ENCODE data around the gene AADACL4. TPM values are rescaled to one million over a fixed set of nuclear protein-coding genes. Genes with fewer than 3 reads are reported as not detected.

AADACL4 gene
- total and polyA plus RNA-seq, 2 of the 8 experiments (the other 6 are each of a cell fraction or from before 2014, with no cell fraction given), result 0.08 TPM; not detected in 1

GRCh38 chr1:12621346-12622335, 22.2 kb upstream of the AADACL4 start:
- FAIRE-seq, result no peak
- H2BK120ac ChIP-seq (replicated peaks; ENCODE audit: low read depth, low read length), result no peak overlapping the region
- peak overlapping the region; percentile 89; the same call in 1 of the 2 replicates for H2BK15ac ChIP-seq (ENCODE audit: low read length)
- 92% methylated on average over 15 of the region's 15 CpGs; no CpG with 5 or more reads in 1 of the 2 experiments for WGBS, 2 experiments (ENCODE audit: extremely low coverage in 1 of 2, insufficient coverage in 1 of 2, insufficient read length in 1 of 2, insufficient replicate concordance in 2 of 2, low coverage in 1 of 2, low lambda C conversion rate in 2 of 2, missing lambda C conversion rate in 1 of 2)
- no peak overlapping the region for H3K14ac ChIP-seq (ENCODE audit: insufficient read length)
- no peak overlapping the region for H4K8ac ChIP-seq (ENCODE audit: extremely low read depth, insufficient read depth, low read length)
- no peaks in the 10 kb centered on the region for H3K36me3 ChIP-seq (ENCODE audit: control insufficient read depth in 2 of 4, insufficient read depth in 4 of 4, low read length in 3 of 4)
- H3K4me3 ChIP-seq (ENCODE audit: extremely low read depth in 1 of 4, insufficient read depth in 2 of 4, low read depth in 3 of 4, low read length in 4 of 4), result no peak overlapping the region
- H3K4me1 ChIP-seq (replicated peaks in 1 of 4; ENCODE audit: control insufficient read depth in 3 of 4, insufficient read depth in 4 of 4, low read length in 3 of 4), result peaks cover 3 to 21% (median 9%) of the 10 kb centered on the region in 4 experiments; a peak in 6 of 7 replicates
- H3K4ac ChIP-seq (replicated peaks; ENCODE audit: insufficient read length, low read depth, low read length), result peak overlapping the region; percentile 62
- H3K4me2 ChIP-seq (ENCODE audit: insufficient read depth in 1 of 2, low read depth in 2 of 2, low read length in 2 of 2), result no peak overlapping the region; a peak in 1 of 4 replicates
- H4K91ac ChIP-seq (replicated peaks; ENCODE audit: insufficient read length, low read length), result peak overlapping the region; percentile 23
- H3K27ac ChIP-seq (ENCODE audit: low read depth, low read length), result no peak overlapping the region
- peak overlapping the region; percentile 77; the same call in 1 of the 2 replicates for H2BK5ac ChIP-seq (ENCODE audit: low read depth, low read length)
- H2BK12ac ChIP-seq (ENCODE audit: low read depth, low read length), result peak overlapping the region; percentile 92; the same call in 1 of the 2 replicates
- H3K27me3 ChIP-seq (replicated peaks in 1 of 4; ENCODE audit: control insufficient read depth in 3 of 4, extremely low read depth in 1 of 4, insufficient read depth in 3 of 4, low read length in 3 of 4), result no peaks in the 10 kb centered on the region; a peak in 1 of 7 replicates
- POLR2A ChIA-PET (ENCODE audit: partially characterized antibody), result interaction anchor here (0.9 to 11.4 kb wide), 4 partner anchors 13 to 344 kb away, joined by 3 to 107 read pairs (median 4); no protein-coding TSS in a partner anchor
- H4K5ac ChIP-seq (ENCODE audit: insufficient read length, low read depth, low read length), result no peak overlapping the region
- no peaks in the 10 kb centered on the region; the same call in 1 of the 2 replicates for H3K79me1 ChIP-seq (ENCODE audit: low read depth, low read length)
- H4K20me1 ChIP-seq (replicated peaks in 1 of 2; ENCODE audit: control insufficient read depth in 1 of 2, insufficient read depth in 2 of 2, low read length in 2 of 2), result no peaks in the 10 kb centered on the region
- H3K9me3 ChIP-seq (ENCODE audit: insufficient read depth in 2 of 2, low read depth in 1 of 2, low read length in 1 of 2), result no peaks in the 10 kb centered on the region
- peak overlapping the region; percentile 66; the same call in 1 of the 2 replicates for H3K18ac ChIP-seq (ENCODE audit: extremely low read depth, low read length)
- peak overlapping the region; percentile 93 for H2AK5ac ChIP-seq (ENCODE audit: low read depth, low read length)
- no peak for DNase-seq (ENCODE audit: low read depth in 1 of 2, low spot score in 2 of 2)
- H2BK20ac ChIP-seq (ENCODE audit: low read length), result 0 out of 2 replicates have a peak overlapping the region, but pooled peaks have one; percentile 55
- H3K79me2 ChIP-seq (ENCODE audit: control insufficient read depth in 1 of 2, insufficient read depth in 2 of 2, low read length in 2 of 2), result no peaks in the 10 kb centered on the region
- no peak overlapping the region for H2AFZ ChIP-seq (ENCODE audit: low read length)
- H3K56ac ChIP-seq (replicated peaks; ENCODE audit: insufficient read length, low read depth, low read length), result no peak overlapping the region
- no peak overlapping the region for H3K23ac ChIP-seq (ENCODE audit: insufficient read length)
- no peak overlapping the region for H3K9ac ChIP-seq (replicated peaks in 1 of 4; ENCODE audit: extremely low read depth in 1 of 4, low read depth in 3 of 4, low read length in 3 of 4)
- CTCF ChIA-PET (ENCODE audit: partially characterized antibody), result interaction anchor here (0.6 to 11.2 kb wide), 20 partner anchors 8 to 551 kb away, joined by 3 to 130 read pairs (median 3); no protein-coding TSS in a partner anchor
- peaks cover 20% of the 10 kb centered on the region for H3K23me2 ChIP-seq (ENCODE audit: low read depth, low read length)
- no peak for TF ChIP-seq TAF7 (optimal IDR thresholded peaks at IDR 0.05; ENCODE audit: borderline replicate concordance, low read depth, low read length)
- TF ChIP-seq PHF8 (conservative IDR thresholded peaks at IDR 0.05; ENCODE audit: low read depth, low read length), result no peak
- no peak for TF ChIP-seq JUN (IDR thresholded peaks at IDR 0.05; ENCODE audit: low read depth, low read length)
- no peak for TF ChIP-seq EP300 (IDR thresholded peaks at IDR 0.05; ENCODE audit: borderline replicate concordance in 1 of 2, low read depth in 2 of 2, low read length in 2 of 2)
- no peak for TF ChIP-seq TCF12 (IDR thresholded peaks at IDR 0.05; ENCODE audit: low read depth, low read length)
- no peak for TF ChIP-seq BCL11A (IDR thresholded peaks at IDR 0.05; ENCODE audit: low read depth in 2 of 2, low read length in 2 of 2)
- TF ChIP-seq RBBP5 (IDR thresholded peaks at IDR 0.05; ENCODE audit: borderline replicate concordance, low read depth, low read length), result no peak
- TF ChIP-seq POU5F1 (IDR thresholded peaks at IDR 0.05; ENCODE audit: low read depth, low read length), result no peak
- TF ChIP-seq KDM5A (IDR thresholded peaks at IDR 0.05; ENCODE audit: low read length), result no peak
- no peak for TF ChIP-seq SUZ12 (IDR thresholded peaks at IDR 0.05; ENCODE audit: low read length)

Measured in H1 (cell line).